GM18505 (cell line): ENCODE results near the gene KLK15.
A peak's percentile ranks its signal among the peaks of the same experiment; 100 is the strongest.
"Not testable (repeated sequence)": the region's sequence is repeated elsewhere in the genome, so short reads cannot be mapped to it uniquely, and the experiment has no call there.

ENCODE experiments used
- ATAC-seq: cut with Tn5 transposase; IDR thresholded peaks from one replicate; pipeline ENCODE4 v1.9.1; 2021; ENCODE audit not compliant: unreplicated experiment
- POLR2A ChIP-seq: IDR thresholded peaks from 4 replicates; pipeline ENCODE4 v1.6.1; 2011; ENCODE audit warnings: borderline replicate concordance; ENCODE audit not compliant: insufficient read depth, insufficient read length; ENCODE audit errors: extremely low read depth

Gene KLK15

GRCh38 chr19:50821622-50822021 is 11.8 kb downstream of the KLK15 start:
- no peak for ATAC-seq

GRCh38 chr19:50821248-50821612 is 12.1 kb downstream of the KLK15 start:
- no peak for TF ChIP-seq POLR2A
- no peak for ATAC-seq

More at GRCh38 chr19:50821622-50822021, 11.8 kb downstream of the KLK15 start:
- TF ChIP-seq POLR2A: no peak

- ATAC-seq: no peak
Observed at GRCh38 chr19:50820549-50821247, 12.7 kb downstream of the KLK15 start.

GRCh38 chr19:50820086-50820485 is 13.3 kb downstream of the KLK15 start:
- ATAC-seq: no peak

More at GRCh38 chr19:50820549-50821247, 12.7 kb downstream of the KLK15 start:
- TF ChIP-seq POLR2A: no peak

GRCh38 chr19:50819636-50820035 is 13.7 kb downstream of the KLK15 start:
- ATAC-seq: no peak
- TF ChIP-seq POLR2A: no peak

More at GRCh38 chr19:50820086-50820485, 13.3 kb downstream of the KLK15 start:
- TF ChIP-seq POLR2A: no peak

- TF ChIP-seq POLR2A: no peak
- no peak for ATAC-seq
Observed at GRCh38 chr19:50818859-50819472, 14.4 kb downstream of the KLK15 start.

GRCh38 chr19:50817941-50818858 is 15.2 kb downstream of the KLK15 start:
- TF ChIP-seq POLR2A: peak; percentile 70
- peak; percentile 48 for ATAC-seq

GRCh38 chr19:50815439-50815838 is 17.9 kb downstream of the KLK15 start:
- no peak for TF ChIP-seq POLR2A
- no peak for ATAC-seq

GRCh38 chr19:50814883-50815282 is 18.5 kb downstream of the KLK15 start:
- no peak for ATAC-seq
- TF ChIP-seq POLR2A: no peak

- ATAC-seq: no peak
- TF ChIP-seq POLR2A: no peak
Observed at GRCh38 chr19:50812474-50812873, 20.9 kb downstream of the KLK15 start.

GRCh38 chr19:50811622-50812238 is 21.6 kb downstream of the KLK15 start:
- not testable (repeated sequence) for ATAC-seq

GRCh38 chr19:50808856-50809255 is 24.5 kb downstream of the KLK15 start:
- no peak for TF ChIP-seq POLR2A
- no peak for ATAC-seq
